ENCODE measurements around the gene MYBPHL.

- TF ChIP-seq CTCF (conservative IDR thresholded peaks at IDR 0.05; ENCODE audit: low read depth in 2 of 2) (no peak), ZNF114 (CRISPR knock-in tag; IDR thresholded peaks at IDR 0.05) (no peak), EZH2phosphoT487 (IDR thresholded peaks at IDR 0.05; ENCODE audit: unreplicated experiment) (no peak), POLR2AphosphoS5 (IDR thresholded peaks at IDR 0.05; ENCODE audit: low read depth) (no peak), EZH2 (IDR thresholded peaks at IDR 0.05; ENCODE audit: low read depth, unreplicated experiment) (no peak)
Measured at GRCh38 chr1:109251277-109252166, 55.3 kb downstream of the MYBPHL start.

All from GM23338 (cell line).